Stimulated activated naive CD8-positive, alpha-beta T cell treated with anti-CD3 and anti-CD28 coated beads, Interleukin-15, Interleukin-2, amounts not matched to agents 100 U/mL and 50 U/mL, for 24 hours (primary cell): ENCODE data around the gene EML5.

ENCODE experiments used
- ATAC-seq: fragments of 150-1000 bp; cut with Tn5 transposase; one replicate; pipeline ENCODE4 v1.10.0; 2021
- DNase-seq: peaks from one replicate; pipeline ENCODE4 v3.0.0; 2021

The EML5 gene

DNA sequence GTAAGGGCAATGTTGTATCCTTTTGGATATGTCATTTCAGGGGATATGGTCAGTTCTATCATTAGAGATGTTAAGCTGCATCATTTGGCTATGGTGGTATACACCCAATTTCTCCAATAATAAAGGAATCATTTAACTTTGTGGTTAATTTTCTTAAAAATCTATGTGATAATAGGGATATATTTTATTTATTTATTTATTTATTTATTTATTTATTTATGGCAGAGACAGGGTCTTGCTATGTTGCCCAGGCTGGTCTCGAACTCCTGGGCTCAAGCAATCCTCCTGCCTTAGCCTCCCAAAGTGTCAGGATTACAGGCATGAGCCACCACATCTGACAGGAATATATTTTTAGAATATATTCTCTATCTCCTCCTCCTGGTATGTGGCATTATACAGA, 85.7 kb downstream of the EML5 start:
- DNase-seq (no peak), ATAC-seq (no peak)

DNA sequence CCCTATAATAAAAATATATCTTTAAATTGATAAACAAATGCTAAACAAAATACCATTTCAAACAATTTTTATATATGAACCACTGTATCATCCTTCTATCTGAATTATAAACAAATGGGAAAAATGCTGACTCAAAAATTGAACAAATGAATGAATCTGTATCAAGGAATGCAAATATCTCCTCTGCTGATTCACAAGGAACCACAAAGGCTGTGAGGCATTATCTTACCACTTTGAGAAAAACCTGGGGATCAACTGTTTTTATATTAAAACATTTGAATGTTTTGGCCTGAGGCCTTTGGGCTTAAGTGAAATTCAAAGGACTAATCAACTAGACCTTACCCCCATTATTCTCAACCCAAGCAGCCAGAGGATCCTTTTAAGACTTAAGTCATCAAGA, 86.3 kb downstream of the EML5 start:
- no peak for DNase-seq
- ATAC-seq, result no peak

DNA sequence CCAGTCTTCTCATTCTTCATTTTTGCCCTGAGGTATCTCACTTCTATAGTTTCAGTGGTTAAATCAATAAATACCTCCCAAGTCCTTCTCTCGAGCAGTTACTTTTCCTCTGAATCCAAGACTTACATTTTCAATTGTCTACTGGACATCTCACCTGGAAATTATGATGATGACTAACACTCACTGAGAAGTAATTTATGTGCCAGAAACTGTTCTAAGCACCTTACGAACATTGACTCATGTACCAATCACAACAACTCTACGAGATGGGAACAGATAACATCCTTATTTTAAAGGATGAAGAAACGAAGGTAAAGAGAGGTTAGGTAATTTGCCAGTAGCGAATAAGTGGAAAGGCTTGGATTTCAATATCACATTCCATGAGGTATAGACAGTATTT, 94.1 kb downstream of the EML5 start:
- DNase-seq, result no peak
- no peak for ATAC-seq

DNA sequence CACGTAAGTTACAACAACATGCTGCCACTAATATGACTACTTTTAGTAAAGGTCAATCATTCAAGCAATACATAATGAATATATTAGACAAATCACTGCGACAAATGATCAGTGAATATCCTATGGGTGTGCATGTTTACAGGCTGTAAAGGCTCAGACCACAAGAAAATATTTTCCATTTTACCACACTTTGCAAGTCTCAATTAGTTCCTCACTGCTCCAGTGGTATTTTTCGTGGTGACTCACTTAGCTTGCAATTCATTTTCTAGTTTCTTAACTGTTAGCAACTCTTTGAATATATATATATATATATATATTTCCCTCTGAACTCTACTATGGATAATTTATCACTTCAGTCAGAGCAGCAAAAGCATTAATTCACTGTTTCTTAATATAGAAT, 96.9 kb downstream of the EML5 start:
- no peak for ATAC-seq
- no peak for DNase-seq

DNA sequence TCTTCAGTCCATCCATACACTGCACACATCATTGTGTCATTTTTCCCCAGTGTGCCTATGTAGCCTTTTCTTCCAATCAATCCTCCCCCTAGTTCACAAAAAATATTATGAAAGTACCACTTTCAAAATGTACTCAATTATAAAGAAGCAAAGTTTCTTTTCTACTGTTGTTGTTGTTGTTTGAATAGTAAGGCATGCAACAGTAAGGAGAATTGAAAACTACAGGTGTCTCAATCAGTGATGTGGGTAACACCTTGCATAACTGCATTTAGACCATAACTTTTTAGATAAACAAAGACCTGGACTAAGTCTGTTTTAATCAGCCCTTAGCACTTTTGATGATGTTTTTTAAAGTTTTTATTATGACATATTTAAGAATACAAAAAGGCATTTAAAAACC, 104.4 kb downstream of the EML5 start:
- ATAC-seq (no peak), DNase-seq (no peak)

DNA sequence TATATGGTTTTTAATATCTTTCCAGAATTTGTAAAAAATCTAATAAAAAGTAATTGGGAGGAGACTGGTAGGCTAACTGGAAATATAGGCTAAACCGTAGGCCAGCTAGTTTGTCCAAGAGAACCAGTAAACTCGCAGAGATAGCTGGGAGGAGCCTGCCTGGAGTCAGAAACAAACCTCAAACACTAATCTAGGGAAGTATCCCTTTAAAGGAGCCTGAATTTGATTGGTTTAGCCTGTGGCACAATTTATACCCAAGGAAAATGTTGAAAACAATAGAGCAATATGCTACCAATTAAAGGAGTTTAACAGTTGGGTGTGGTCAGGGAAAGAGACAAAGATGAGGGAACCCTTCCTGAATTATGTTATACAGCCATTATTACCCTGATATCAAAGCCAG, 109.6 kb downstream of the EML5 start:
- no peak for ATAC-seq
- DNase-seq, result no peak

DNA sequence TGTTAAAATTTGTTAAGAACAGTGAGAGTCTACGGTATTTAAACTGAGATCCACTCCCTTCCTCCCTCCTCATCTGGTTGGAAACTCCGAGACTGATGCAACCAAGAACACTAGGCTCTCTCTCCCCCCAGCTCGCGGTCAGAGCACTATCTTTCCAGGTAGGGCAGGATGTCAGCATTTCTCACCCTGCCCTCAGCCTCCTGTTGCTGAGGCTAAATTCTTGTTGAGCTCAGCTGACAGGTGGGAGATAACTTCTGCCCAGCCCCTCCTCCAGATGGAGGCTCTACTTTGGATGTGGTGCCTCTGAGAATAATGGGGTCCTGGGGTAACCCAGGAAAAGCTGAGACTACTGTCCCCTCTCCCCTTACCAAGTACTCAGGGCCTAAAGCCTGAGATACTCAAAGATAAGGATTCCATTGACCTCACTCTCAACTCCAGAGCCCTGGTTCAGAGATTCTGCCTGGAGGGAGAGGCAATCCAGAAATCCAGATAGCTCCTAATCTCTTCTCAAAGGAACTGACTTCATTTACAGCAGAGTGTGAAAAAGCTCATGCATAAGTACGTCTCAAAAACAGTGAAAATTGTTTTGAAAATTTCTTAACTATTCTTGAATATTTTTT, 110.1 kb downstream of the EML5 start:
- ATAC-seq (no peak), DNase-seq (no peak)

DNA sequence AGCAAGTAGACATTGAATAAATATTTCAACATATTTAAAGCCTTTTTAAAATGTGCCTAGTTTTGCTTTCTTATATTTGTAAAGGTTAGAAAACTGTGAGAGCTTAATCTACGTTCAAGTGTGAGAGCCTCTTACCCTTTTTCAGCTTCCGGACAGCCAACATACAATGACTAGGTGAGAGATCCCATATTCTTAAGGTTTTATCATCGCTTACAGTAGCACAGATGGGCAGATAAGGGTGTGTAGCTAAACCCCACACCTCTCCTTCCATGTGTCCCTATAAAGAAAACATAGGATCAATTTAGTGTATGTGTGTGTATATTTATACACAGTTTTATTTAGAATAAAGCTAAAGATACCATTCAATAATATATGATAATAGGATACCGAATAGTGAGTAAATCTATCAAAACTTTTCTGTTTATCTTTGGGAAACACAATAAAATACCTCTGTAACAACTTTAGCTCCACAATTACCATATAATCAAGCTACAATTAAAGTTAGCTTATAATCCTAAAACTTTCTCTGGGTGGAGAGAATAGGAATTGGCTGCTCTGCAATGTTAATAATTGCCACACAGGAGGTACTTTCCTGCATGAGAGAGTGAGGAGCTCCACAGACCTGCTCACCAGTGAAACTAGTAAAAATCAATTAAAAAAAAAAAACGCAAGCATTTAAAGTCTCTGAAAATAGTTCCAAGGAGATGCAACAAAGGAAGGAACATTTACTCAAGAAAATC, 110.8 kb downstream of the EML5 start:
- DNase-seq (no peak), ATAC-seq (no peak)

DNA sequence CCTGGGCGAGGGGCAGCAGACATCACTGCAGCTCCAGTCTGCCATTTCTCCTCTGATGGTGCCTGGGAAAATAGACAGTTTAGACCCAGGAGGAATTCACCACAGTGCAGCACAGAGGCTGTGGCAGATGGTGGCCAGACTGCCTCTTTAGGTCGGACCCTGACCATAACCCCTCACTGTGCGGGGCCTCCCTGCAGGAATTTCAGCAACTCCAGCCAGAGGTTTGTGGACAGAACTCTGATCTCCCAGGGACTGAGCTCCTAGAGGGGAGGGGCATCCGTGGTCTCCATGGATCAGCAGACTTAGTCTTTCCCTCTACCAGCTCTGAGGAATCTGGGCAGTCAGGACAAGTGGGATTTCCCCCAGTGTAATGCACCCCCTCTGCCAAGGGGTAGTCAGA, 123.4 kb downstream of the EML5 start:
- no peak for DNase-seq
- no peak for ATAC-seq

DNA sequence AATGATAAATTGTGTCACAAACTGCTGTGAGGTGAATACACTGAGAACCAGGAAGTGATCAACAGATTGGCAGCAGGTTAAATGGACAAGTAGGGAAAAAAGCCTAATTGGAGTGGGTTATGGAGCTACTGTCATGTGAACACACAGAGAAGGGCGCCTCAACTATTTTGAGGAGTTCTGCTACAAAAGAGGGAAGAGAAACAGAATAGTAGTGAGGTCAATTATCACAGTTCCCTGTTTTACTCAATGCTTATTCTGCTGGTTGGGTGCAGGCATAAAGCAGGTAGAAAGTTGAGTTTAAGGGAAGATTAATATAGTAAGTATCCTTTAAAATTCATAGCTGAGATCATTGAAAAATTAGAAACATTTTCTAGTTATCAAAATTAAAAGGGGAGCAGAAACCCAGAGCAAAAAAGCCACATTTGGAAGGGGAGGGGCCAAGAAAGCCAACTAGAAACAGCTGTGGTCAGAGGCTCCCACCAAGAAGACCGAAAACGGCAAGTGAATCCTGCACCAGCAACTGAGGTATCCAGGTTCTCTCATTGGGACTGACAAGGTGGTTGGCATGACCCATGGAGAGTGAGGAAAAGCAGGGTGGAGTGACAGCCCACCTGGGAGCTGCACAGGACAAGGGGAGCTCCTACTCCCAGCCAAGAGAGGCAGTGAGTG, 124.2 kb downstream of the EML5 start:
- ATAC-seq (no peak), DNase-seq (no peak)

DNA sequence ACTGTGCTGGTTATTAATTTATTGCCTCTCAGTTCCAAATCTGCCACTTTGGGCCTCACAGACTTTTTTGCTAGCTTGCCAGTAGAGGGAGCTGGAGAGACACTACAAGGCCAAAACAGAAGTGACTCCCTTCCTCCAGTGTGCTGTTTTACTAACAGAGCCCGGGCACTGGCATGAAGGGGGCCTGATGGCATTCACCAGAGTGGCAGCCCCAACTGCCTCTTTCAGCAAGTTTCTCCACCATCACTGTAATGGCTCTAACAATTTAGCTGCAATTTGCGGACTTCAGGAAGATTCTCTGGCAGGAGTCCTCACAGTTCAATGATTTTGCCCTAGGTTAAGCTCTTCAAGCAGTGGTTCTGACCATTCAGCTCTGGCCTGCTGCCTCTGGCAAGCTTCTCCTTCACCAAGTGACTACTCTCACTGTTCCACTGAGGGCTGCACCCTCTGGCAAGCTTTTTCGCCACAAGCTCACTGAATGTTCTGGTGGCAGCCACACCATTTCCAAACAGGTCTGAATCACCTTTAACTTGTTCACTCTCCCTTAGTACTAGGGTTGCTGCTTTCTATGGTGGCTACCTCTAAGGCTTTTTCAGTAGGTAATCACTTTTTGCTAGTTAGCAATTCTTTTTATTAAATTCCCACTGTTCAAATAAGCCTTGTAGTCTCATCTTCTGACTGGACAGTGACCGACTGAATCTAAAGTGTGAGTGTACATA, 125.0 kb downstream of the EML5 start:
- peak; percentile 66 for ATAC-seq
- peak; percentile 35 for DNase-seq

DNA sequence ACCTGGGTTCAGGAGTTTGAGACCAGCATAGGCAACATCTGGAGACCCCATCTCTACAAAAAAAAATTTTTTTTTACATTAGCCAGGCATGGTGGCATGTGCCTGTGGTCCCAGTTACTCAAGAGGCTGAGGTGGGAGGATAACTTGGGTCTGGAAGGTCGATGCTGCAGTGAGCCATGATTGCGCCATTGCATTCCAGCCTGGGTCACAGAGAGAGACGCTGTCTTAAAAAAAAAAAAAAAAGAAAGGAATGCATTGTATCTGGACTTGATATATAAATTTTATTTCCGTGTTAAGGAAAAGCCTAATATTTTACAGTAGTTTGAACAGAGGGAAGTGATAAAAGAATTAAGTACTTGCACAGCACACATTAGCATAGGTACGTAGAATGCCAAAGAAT, 132.7 kb downstream of the EML5 start:
- ATAC-seq, result no peak

DNA sequence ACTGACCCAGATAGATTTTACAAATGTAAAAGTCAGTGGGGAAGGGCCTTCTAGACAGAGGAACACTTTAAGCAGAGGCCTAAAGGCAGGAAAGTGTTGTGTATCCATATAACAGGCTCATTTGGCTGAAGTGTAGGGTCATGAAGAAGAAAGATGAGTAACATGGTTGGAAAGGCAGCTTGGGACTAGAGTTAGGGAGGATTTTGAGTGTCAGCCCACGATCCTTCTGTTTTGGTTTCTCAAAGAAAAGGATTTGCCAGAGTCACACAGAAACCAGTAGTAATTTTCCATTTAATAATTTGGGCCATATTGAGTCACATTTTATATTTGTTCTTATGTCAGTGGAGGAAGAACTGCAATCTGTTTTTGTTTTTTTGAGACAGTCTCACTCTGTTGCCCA, 153.5 kb downstream of the EML5 start:
- DNase-seq, result no peak
- no peak for ATAC-seq

More for the DNA sequence above, 132.7 kb downstream of the EML5 start:
- no peak for DNase-seq

DNA sequence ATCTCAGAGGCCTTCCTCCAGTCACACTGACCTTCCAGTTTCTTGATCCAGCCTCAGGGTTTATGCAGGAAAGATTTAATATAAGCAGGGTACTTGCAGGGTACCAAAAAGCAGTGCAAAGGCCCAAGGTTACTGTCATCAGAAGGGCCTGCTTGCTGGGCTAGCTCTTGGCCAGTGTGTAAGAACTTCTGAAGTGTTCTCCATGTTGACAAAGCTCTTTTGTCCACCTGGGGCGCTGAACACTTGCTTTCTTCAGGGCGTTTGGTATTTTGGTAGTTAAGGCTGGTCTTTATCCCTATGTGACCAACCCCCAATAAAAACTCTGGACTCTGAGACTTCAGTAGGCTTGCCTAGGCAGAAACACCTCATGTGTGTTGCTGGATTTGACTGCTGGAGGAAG, 160.2 kb downstream of the EML5 start:
- DNase-seq (no peak), ATAC-seq (no peak)

DNA sequence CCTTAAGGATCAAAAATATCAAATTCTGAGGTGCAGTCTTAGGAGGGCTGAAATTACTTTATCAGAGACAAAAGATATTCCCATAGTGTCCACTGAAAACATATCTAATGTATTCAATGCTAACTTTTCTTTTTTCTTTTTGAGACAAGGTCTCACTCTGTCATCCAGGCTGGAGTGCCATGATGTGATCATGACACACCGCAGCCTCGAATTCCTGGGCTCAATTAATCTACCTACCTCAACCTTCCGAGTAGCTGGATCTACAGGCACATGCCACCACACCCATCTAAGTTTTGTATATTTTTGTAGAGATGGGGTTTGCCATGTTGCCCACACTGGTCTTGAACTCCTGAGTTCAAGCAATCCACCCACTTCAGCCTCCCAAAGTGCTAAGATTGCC, 161.7 kb downstream of the EML5 start:
- no peak for ATAC-seq

DNA sequence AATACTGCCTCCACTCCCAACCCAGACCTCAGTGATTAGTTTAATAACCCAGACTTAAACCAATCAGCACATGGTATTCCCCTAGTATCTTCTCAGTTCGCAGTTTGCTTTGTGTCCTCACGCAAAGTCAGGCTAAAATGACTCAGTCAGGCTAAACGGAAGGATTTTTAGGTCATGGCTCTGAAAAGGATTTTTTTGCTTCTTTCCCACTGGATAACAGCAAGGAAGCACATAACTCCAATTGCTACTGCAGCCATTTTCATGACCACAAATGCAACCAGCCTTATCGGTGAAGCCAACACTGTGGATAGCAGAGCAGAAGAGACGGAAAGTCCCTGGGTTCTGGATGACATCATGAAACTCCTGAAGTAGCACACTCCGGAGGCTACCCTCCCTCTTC, 162.2 kb downstream of the EML5 start:
- ATAC-seq (no peak), DNase-seq (no peak)

More for the DNA sequence above, 161.7 kb downstream of the EML5 start:
- DNase-seq, result no peak

DNA sequence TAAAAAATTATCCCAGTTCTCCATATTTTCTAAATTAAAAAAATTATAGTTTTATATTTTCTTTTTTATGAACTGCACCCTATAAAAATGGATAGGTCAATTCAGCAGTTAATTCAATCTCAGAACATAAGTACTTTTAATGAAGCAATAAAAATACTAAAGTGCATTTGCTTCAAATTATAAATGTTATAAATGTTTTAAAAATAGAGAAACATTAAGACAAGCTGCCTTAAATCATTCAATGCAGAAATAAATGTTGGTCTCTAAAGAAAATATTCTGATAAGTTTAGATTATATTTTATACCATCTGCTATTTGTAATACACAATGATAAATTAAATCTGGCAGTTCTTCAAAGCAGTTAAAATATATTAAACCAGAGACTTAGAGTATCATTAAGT, 164.3 kb downstream of the EML5 start:
- DNase-seq, result no peak

DNA sequence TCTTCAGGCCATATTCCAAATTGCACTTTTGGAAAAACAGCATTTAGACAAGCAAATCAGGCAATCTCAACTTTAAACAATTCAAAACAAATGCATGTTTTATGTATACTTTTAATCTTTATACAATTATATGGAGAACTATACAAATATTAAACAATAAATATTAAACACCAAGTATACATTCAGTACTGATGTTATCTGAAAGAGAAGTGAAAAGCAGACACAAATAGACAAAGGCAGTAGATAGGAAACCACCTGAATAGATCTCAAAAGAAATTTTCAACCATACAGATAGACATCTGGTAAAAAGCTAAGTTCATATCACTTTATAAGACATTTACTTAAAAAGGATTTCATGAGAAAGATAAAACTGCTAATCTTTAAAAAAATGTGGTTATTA, 164.7 kb downstream of the EML5 start:
- DNase-seq, result no peak
- ATAC-seq, result no peak

More for the DNA sequence above, 164.3 kb downstream of the EML5 start:
- ATAC-seq, result no peak

DNA sequence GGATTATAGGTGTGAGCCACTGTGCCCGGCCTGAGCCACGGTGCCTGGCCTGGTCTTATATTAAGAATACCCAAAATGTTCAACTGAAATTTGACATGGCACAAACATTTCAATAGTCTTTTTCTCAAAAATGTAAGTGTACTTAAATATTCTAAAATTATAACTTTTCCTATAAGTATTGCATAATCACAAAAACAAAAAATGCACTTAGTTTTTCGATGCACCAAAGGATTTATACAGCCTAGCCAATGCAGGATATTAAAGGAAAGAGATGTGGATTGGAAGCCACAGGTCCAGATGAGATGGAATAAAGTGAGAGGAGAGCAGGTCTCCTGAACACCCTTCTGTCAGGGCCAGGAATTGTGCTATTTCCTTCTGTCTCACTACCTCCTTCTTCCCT, 167.1 kb downstream of the EML5 start:
- DNase-seq (no peak), ATAC-seq (no peak)

DNA sequence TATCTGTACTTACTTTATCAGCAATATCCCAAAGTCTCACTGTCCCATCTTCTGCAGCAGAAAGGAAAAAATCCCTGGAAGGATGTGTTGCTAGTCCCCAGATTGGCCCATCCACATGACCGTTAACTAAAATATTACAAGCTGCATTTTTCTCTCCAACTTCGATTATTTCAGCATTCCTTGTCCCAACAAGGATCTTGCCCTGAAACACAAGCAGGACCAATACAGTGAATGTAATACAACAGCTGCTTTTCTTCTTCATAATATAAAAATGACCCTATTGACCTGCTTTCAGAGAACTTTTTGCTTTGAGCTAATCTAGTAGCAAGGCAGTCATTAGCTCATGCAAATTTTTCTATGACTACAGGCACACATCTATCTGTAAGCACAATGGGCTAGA, 171.7 kb downstream of the EML5 start:
- no peak for DNase-seq
- no peak for ATAC-seq

DNA sequence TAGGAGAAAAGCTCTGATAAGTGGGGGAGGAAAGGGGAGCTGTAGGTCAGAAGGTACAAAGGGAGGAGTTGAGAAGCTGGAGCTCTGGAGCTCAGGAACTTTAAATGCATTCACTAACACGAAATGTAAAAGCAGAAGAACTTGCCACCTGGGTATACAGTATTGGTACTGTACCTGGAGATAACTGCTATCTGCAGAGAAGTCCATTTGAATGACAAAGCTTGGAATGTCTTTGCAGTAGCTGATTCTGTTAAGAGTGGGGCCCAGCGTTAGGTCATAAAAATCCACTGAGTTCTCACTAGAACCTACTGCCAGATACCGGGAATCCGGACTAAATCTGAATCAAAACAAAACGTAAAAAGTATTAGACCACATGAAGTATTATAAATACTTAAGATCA, 174.3 kb downstream of the EML5 start:
- DNase-seq (no peak), ATAC-seq (no peak)

DNA sequence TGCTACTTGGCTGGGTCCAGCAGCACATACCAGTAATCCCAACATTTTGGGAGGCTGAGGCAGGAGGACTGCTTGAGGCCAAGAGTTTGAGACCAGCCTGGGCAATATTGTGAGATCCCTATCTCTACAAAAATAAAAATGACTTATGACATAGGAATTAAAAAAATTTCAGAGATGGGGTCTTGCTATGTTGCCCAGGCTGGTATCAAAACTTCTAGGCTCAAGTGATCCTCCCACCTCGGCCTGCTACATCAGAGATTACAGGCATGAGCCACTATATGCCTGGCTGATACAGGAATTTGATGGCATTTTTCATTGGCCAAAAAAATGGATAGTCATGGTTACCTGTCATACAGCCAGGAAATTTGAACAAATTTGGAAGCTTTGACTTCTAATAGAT, 175.3 kb downstream of the EML5 start:
- ATAC-seq (no peak), DNase-seq (no peak)

DNA sequence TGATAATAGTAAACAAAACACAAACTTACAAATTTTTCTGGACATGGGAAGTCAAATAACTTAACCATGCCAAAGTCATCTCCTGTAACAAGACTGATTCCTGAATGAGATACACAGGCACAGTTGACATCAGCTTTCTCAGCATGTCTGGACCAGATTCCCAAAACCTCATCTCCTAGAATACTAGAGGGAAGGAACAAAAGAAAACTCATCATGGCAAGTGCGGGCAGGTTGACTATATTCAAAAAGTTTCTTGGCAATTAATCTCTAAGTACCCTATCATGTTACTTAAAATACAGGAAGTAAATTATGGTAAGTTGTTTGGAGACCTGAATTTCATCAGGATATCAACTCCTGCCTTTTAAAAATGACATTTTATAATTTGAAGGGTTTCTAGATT, 176.1 kb downstream of the EML5 start:
- ATAC-seq (no peak), DNase-seq (no peak)
